Measurements from ENCODE around the gene SMIM41. TPM values are rescaled to one million over a fixed set of nuclear protein-coding genes. Genes with fewer than 3 reads are reported as not detected.
A peak's percentile ranks its signal among the peaks of the same experiment; 100 is the strongest.

Gene SMIM41
- total RNA-seq, 1 donor from 2014 or later = 7.9 TPM

DNA sequence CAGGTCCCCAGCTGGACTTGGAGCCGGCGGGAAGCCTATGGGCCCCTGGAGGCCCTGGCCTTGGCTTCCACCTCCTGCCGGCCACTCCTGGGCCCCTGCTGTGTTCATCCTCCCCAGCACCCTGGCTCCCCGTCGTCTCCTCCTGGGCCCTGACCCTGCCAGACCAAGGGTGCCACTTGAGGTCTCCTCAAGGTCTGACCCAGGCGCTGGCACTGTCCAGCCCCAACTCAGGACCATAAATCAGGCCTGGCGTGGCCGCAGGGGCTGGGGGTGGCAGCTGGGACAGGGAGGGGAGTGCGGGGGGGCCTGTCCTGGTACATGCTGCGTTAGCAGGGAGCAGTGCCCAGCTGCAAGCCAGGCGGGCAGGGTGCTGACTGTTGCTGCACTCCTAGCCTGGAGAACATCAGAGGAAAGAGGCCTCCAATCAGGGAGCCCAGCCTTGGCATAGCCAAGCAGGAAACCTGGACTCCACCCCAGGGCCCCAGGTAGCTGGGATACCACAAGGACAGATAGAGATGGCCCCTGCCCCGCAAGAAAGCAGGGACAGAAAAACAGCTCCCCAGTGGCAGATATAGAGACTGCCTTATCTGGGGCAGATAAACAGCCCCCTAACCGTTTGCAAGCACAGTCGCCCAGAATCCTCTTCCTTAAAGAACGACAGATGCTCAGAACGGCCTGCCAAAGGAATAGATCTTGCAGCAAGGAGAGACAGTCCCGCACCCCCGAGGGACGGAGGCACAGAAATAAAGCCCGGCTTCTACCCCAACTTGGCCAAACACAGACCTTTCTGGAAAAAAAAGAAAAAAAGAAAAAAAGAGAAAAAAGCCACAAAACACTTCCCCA is 16.2 kb upstream of the SMIM41 start:
- peak overlapping the region; percentile 14 to 44 for H3K27ac ChIP-seq
- DNase-seq (ENCODE audit: low spot score in 2 of 2) = no peak
- H3K9me3 ChIP-seq = no peaks in the 10 kb centered on the region
- TF ChIP-seq, protein P1, sequence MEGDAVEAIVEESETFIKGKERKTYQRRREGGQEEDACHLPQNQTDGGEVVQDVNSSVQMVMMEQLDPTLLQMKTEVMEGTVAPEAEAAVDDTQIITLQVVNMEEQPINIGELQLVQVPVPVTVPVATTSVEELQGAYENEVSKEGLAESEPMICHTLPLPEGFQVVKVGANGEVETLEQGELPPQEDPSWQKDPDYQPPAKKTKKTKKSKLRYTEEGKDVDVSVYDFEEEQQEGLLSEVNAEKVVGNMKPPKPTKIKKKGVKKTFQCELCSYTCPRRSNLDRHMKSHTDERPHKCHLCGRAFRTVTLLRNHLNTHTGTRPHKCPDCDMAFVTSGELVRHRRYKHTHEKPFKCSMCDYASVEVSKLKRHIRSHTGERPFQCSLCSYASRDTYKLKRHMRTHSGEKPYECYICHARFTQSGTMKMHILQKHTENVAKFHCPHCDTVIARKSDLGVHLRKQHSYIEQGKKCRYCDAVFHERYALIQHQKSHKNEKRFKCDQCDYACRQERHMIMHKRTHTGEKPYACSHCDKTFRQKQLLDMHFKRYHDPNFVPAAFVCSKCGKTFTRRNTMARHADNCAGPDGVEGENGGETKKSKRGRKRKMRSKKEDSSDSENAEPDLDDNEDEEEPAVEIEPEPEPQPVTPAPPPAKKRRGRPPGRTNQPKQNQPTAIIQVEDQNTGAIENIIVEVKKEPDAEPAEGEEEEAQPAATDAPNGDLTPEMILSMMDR (IDR thresholded peaks at IDR 0.05) = no peak
- peaks cover 4 to 14% of the 10 kb centered on the region in 2 donors for H3K36me3 ChIP-seq
- no peaks in the 10 kb centered on the region for H3K4me1 ChIP-seq
- intact Hi-C loops (cut with DNase I) = no loop called here
- H3K27me3 ChIP-seq = no peaks in the 10 kb centered on the region
- H3K4me3 ChIP-seq = no peak overlapping the region

DNA sequence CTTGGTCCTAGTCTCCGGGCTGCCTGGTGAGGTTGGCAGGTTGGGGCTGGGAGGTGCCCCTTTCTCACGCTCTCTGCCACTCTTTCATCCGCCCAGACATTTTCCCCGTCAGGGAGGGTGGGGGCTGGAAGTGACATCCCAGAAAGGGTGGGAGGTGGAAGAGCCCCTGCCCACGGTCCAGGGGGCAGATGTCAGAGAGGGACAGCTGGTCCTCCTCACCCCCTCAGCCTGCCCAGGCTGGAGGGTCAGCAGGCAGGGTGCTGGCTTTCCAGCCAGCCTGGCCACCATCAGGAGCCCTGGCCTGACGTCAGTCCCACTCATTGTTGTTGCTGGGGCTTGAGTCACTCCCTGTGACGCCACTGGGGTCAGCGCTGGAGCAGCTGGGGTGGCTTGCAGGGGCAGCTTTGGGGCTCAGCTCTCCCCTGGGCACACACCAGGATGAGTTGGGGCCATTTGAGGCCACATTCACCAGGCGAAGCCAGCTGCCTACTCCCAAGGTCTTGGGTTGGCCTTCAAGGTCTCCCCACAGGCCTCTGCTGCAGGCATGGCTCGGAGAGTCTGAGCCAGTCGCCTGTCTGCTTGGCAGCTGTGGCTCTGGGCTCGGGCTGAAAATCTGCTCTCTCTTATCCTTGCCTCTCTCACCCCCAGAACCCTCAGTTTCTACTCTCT is 15.4 kb upstream of the SMIM41 start:
- H3K4me1 ChIP-seq = peaks cover 0 to under 1% of the 10 kb centered on the region in 2 donors
- no peak overlapping the region for H3K4me3 ChIP-seq
- H3K9me3 ChIP-seq = no peaks in the 10 kb centered on the region
- TF ChIP-seq, protein P1 (IDR thresholded peaks at IDR 0.05) = no peak
- peak overlapping the region; percentile 14 to 44 for H3K27ac ChIP-seq
- peaks cover 0 to 6% of the 10 kb centered on the region in 2 donors for H3K36me3 ChIP-seq
- intact Hi-C loops (cut with DNase I) = no loop called here
- peak in 1 of 2 donors; percentile 78 for DNase-seq (ENCODE audit: low spot score in 2 of 2)
- H3K27me3 ChIP-seq = no peaks in the 10 kb centered on the region

DNA sequence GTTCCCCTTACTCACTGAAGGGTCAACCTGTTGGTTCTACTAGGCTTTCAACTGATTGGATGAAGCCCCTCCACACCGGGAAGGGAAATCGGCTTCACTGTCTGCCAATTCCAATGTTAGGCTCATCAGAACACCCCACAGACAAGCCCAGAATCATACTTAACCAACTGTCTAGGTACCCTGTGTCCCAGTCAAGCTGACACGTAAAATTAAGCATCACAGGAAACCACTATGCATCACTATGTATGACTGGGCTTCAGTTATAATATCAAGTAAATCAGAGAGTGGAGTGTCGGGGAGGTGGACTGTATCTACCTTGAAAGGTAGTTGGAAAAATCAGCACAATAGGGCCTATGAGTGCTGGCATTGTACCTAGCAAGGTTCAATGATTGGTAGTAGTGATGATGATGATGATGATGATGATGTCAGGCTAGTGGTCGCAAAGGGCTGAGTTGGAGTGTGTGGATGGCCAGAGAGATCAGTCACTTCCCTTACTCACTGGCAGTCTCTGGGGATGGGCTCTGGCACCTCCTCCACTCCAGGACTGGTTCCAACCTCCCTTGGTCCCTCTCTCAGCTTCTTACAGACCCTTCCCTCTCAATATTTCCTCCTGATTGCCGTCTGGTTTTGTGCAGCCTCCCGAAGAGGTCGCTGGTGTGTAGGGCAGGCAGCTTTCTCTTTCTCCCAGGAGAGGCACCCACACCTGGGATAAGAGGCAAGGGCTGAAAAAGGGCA is 13.0 kb upstream of the SMIM41 start:
- TF ChIP-seq, protein P1 (IDR thresholded peaks at IDR 0.05) = no peak
- intact Hi-C loops (cut with DNase I) = no loop called here
- Histone ChIP-seq H3K36me3 (no peaks in the 10 kb centered on the region), H3K4me1 (peaks cover 8 to 14% of the 10 kb centered on the region in 2 donors), H3K9me3 (no peaks in the 10 kb centered on the region), H3K27me3 (no peaks in the 10 kb centered on the region), H3K27ac (no peak overlapping the region), H3K4me3 (no peak overlapping the region)
- DNase-seq (ENCODE audit: low spot score in 2 of 2) = no peak

DNA sequence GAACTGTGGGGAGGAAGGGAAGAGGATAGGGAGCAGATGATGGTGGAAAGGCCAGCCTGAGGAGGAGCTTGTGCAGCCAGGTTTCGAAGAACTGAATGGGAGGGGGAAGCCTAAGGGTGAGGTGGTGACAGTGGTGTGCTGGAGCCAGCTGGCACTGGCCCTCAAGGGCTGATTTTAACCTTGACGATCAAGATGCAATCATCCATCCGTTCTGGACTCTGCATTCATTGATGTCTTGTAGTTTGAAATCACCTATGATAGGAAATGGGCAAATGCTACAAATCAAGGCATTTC is 12.5 kb upstream of the SMIM41 start:
- TF ChIP-seq, protein P1 (IDR thresholded peaks at IDR 0.05) = no peak
- H3K4me1 ChIP-seq = peaks cover 10 to 14% of the 10 kb centered on the region in 2 donors
- intact Hi-C loops (cut with DNase I) = no loop called here
- no peak for DNase-seq (ENCODE audit: low spot score in 2 of 2)
- H3K4me3 ChIP-seq = no peak overlapping the region
- no peak overlapping the region for H3K27ac ChIP-seq
- H3K9me3 ChIP-seq = no peaks in the 10 kb centered on the region
- no peaks in the 10 kb centered on the region for H3K36me3 ChIP-seq
- H3K27me3 ChIP-seq = no peaks in the 10 kb centered on the region

DNA sequence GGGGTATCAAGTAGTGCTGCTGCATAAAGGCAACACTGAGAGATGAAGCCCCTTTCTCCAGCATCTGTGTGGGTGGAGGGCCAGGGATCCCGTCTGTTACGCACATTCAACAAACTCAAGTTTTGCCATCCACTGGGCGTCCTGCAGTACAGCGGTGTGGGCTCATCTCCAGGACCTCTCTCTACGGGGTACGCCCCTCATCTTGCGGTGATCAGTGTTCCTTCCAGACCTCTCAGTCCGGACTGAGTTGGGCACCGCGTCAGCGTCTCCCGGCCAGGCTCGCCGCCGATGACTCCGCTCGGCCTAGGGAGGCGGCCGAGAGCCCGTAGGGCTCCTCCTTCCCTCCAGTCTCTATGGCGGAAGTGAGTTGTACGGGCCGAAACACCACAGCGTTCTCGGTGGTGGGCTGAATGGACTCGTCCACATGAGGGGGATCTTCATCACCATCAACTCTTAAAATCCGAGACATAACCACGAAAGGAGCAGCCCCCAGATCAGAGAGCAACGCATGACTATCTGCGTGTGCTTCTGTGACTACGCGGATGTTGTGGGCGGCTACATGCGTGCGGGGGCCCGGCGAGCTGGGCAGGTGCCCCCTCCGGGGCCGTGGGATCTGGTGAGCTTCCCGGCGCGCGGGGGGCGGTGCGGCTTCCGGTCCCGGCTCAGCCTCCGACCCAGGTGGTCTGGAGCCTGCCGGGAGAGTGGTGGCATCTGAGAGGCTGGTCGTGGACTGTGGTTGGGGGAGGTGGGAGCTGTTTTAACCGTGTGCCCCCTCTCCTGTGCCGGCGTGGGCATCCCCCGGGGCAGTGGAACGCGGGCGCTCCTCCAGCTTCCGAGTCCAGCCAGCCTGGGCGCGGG is 9.9 kb upstream of the SMIM41 start, which contains the start of gene ATG101:
ATG101 (plus strand) TSS at position 652 of the 858 bp plus-strand sequence. CDS start 3,673 bp downstream, outside the sequence.
- peaks cover 4 to 17% of the 10 kb centered on the region in 2 donors for H3K36me3 ChIP-seq
- peak within 1 kb of the TSS; percentile 70 to 84 for H3K4me3 ChIP-seq
- intact Hi-C loops (cut with DNase I) = loop anchor here (1.0 to 2.0 kb wide), 3 partner anchors 18 to 44 kb away; partner anchors contain the start of gene NR4A1
- H3K27me3 ChIP-seq = no peaks in the 10 kb centered on the region
- H3K4me1 ChIP-seq = peaks cover 10 to 19% of the 10 kb centered on the region in 2 donors
- H3K9me3 ChIP-seq = no peaks in the 10 kb centered on the region
- peak within 1 kb of the TSS; percentile 85 to 89 for H3K27ac ChIP-seq
- DNase-seq (ENCODE audit: low spot score in 2 of 2) = peak; percentile 68 to 96
- TF ChIP-seq, protein P1 (IDR thresholded peaks at IDR 0.05) = peak; percentile 37 to 87 (median 74)

Measured in ascending aorta (tissue), 2 donors.